CD14-positive monocyte (primary cell): ENCODE data around the gene KLHL14. TPM values are rescaled to one million over a fixed set of nuclear protein-coding genes. Genes with fewer than 3 reads are reported as not detected.

ENCODE experiments used
- DNase-seq, 3 donors: peaks; one replicate each; pipeline ENCODE4 v3.0.0-alpha.2; 2011 to 2022
- H2AFZ ChIP-seq: 2 replicates; pipeline ENCODE4 v1.6.0; 2012; ENCODE audit warnings: mild to moderate bottlenecking, low read depth, low read length, inconsistent platforms; ENCODE audit not compliant: insufficient read depth, poor library complexity, severe bottlenecking
- H3K27ac ChIP-seq, 2 donors: 1 replicate in 1 of 2; 2 replicates in 1 of 2; pipeline ENCODE4 v1.5.1; 2012 to 2013; ENCODE audit warnings: low read length in 2 of 2, control low read depth in 1 of 2, inconsistent platforms in 1 of 2, low read depth in 1 of 2, mild to moderate bottlenecking in 1 of 2
- H3K27me3 ChIP-seq, 2 donors: one replicate each; pipeline versions ENCODE4 v1.6.0 to v1.6.1; 2011 to 2013; ENCODE audit warnings: low read length in 2 of 2; ENCODE audit not compliant: control insufficient read depth in 2 of 2, insufficient read depth in 2 of 2
- H3K36me3 ChIP-seq, 2 donors: replicated peaks in 1 of 2; 1 replicate in 1 of 2; 2 replicates in 1 of 2; pipeline versions ENCODE4 v1.5.1 to v1.6.1; 2012 to 2013; ENCODE audit warnings: low read length in 2 of 2, control low read depth in 1 of 2, inconsistent platforms in 1 of 2, mild to moderate bottlenecking in 1 of 2; ENCODE audit not compliant: insufficient read depth in 2 of 2, control insufficient read depth in 1 of 2
- H3K4me1 ChIP-seq, 2 donors: 1 replicate in 1 of 2; 2 replicates in 1 of 2; pipeline versions ENCODE4 v1.5.1 to v1.6.1; 2012 to 2013; ENCODE audit warnings: low read length in 2 of 2, control low read depth in 1 of 2, inconsistent platforms in 1 of 2, mild to moderate bottlenecking in 1 of 2, moderate library complexity in 1 of 2; ENCODE audit not compliant: insufficient read depth in 2 of 2, control insufficient read depth in 1 of 2
- H3K4me2 ChIP-seq: replicated peaks from 2 replicates; pipeline ENCODE3; 2012; ENCODE audit warnings: low read length, moderate library complexity, mild to moderate bottlenecking; ENCODE audit not compliant: poor library complexity, severe bottlenecking; ENCODE audit errors: extremely low read depth
- H3K4me3 ChIP-seq, 3 experiments: fragments of 200-600 bp in 1 of 3; sonication (generic) in 1 of 3; replicated peaks in 1 of 3; 1 replicate in 2 of 3; 2 replicates in 1 of 3; pipeline ENCODE4 v1.5.1; 2011 to 2013; ENCODE audit warnings: low read length in 3 of 3, mild to moderate bottlenecking in 3 of 3, control low read depth in 2 of 3, low read depth in 2 of 3, inconsistent platforms in 1 of 3, moderate library complexity in 1 of 3
- H3K79me2 ChIP-seq: 2 replicates; pipeline ENCODE4 v1.6.0; 2012; ENCODE audit warnings: mild to moderate bottlenecking, control low read depth, inconsistent platforms, low read length, moderate library complexity; ENCODE audit not compliant: insufficient read depth
- H3K9ac ChIP-seq: 2 replicates; pipeline ENCODE4 v1.6.0; 2017; ENCODE audit warnings: low read length, mild to moderate bottlenecking; ENCODE audit not compliant: insufficient read depth, poor library complexity, severe bottlenecking
- H3K9me3 ChIP-seq, 2 donors: replicated peaks in 1 of 2; 1 replicate in 1 of 2; 2 replicates in 1 of 2; pipeline versions ENCODE4 v1.5.1 to v1.6.1; 2012 to 2013; ENCODE audit warnings: low read length in 2 of 2, control low read depth in 1 of 2; ENCODE audit not compliant: control insufficient read depth in 1 of 2, insufficient read depth in 1 of 2
- H4K20me1 ChIP-seq: 2 replicates; pipeline ENCODE4 v1.6.0; 2012; ENCODE audit warnings: mild to moderate bottlenecking, low read length, control low read depth, moderate library complexity; ENCODE audit not compliant: insufficient read depth
- H3K27ac Mint-ChIP-seq, 7 donors: one replicate each; pipeline ENCODE4 v1.8.0; 2020; ENCODE audit warnings: mild to moderate bottlenecking in 7 of 7, mixed read lengths in 7 of 7, moderate library complexity in 6 of 7, inconsistent platforms in 2 of 7
- H3K27me3 Mint-ChIP-seq, 3 donors: one replicate each; pipeline ENCODE4 v1.8.0; 2021 to 2022; ENCODE audit warnings: low read depth in 3 of 3, mild to moderate bottlenecking in 3 of 3, mixed read lengths in 3 of 3, moderate library complexity in 3 of 3, inconsistent platforms in 1 of 3
- H3K36me3 Mint-ChIP-seq, 2 donors: one replicate each; pipeline ENCODE4 v1.8.0; 2020; ENCODE audit warnings: mixed read lengths in 2 of 2, inconsistent platforms in 1 of 2, mild to moderate bottlenecking in 1 of 2
- H3K4me1 Mint-ChIP-seq: one replicate; pipeline ENCODE4 v1.8.0; 2020; ENCODE audit warnings: mild to moderate bottlenecking, mixed read lengths
- H3K4me3 Mint-ChIP-seq, 2 donors: one replicate each; pipeline ENCODE4 v1.8.0; 2020; ENCODE audit warnings: mild to moderate bottlenecking in 2 of 2, mixed read lengths in 2 of 2, moderate library complexity in 1 of 2
- H3K9me3 Mint-ChIP-seq, 7 donors: one replicate each; pipeline ENCODE4 v1.8.0; 2020 to 2022; ENCODE audit warnings: mixed read lengths in 7 of 7, mild to moderate bottlenecking in 6 of 7, moderate library complexity in 6 of 7, inconsistent platforms in 2 of 7
- WGBS: methylation state at CpG from one replicate; pipeline ENCODE4 v1.1.5; 2013; ENCODE audit warnings: missing lambda C conversion rate; ENCODE audit not compliant: insufficient coverage; 5-methylcytosine and 5-hydroxymethylcytosine counted together
- intact Hi-C, 2 donors: fragments of 100-400 bp; cut with micrococcal nuclease; formaldehyde crosslinking; loops; one replicate each; pipeline versions ENCODE4 v1.15.0 to v1.15.1; 2023
- polyA plus RNA-seq, 3 donors: library from polyadenylated mRNA; depleted of rRNA in 1 of 3; unstranded in 2 of 3; stranded (reverse) in 1 of 3; fragments of 300-500 nt in 2 of 3; fragments of >200 nt in 1 of 3; fragmentation: Illumina TruSeq in 2 of 3; gene quantifications; 1 replicate in 2 of 3; 2 replicates in 1 of 3; pipeline ENCODE4 v1.2.3, GENCODE V29; 2012 to 2021
- TF ChIP-seq, protein P1 (sequence below): fragments of 200-600 bp; IDR thresholded peaks from one replicate; pipeline ENCODE4 v1.8.0; 2022; ENCODE audit warnings: antibody characterized with exemption, mild to moderate bottlenecking

KLHL14 gene
- polyA plus RNA-seq, 3 donors: 0.08 TPM; not detected in 2

GRCh38 chr18:32771169-32771751 lies 1.6 kb downstream of the KLHL14 start:
- intact Hi-C loops: no loop called here
- Histone ChIP-seq H3K4me3 (no peak overlapping the region), H3K4me1 (no peaks in the 10 kb centered on the region), H3K9me3 (peaks cover 0 to 8% of the 10 kb centered on the region in 2 donors), H2AFZ (no peak overlapping the region), H3K4me2 (no peak overlapping the region), H3K79me2 (no peaks in the 10 kb centered on the region), H3K27me3 (peaks cover 45 to 77% of the 10 kb centered on the region in 2 donors), H3K36me3 (no peaks in the 10 kb centered on the region), H3K27ac (no peak overlapping the region), H3K9ac (no peak overlapping the region), H4K20me1 (no peaks in the 10 kb centered on the region)
- Mint-ChIP-seq H3K4me3 (peak overlapping the region; percentile 24 to 57), H3K36me3 (no peaks in the 10 kb centered on the region), H3K9me3 (peaks cover 0 to 9% (median 7%) of the 10 kb centered on the region in 7 donors), H3K4me1 (no peaks in the 10 kb centered on the region), H3K27me3 (peaks cover 58 to 67% (median 65%) of the 10 kb centered on the region in 3 donors), H3K27ac (no peak overlapping the region)
- WGBS: under 1% methylated on average over 20 of the region's 37 CpGs
- TF ChIP-seq, protein P1, sequence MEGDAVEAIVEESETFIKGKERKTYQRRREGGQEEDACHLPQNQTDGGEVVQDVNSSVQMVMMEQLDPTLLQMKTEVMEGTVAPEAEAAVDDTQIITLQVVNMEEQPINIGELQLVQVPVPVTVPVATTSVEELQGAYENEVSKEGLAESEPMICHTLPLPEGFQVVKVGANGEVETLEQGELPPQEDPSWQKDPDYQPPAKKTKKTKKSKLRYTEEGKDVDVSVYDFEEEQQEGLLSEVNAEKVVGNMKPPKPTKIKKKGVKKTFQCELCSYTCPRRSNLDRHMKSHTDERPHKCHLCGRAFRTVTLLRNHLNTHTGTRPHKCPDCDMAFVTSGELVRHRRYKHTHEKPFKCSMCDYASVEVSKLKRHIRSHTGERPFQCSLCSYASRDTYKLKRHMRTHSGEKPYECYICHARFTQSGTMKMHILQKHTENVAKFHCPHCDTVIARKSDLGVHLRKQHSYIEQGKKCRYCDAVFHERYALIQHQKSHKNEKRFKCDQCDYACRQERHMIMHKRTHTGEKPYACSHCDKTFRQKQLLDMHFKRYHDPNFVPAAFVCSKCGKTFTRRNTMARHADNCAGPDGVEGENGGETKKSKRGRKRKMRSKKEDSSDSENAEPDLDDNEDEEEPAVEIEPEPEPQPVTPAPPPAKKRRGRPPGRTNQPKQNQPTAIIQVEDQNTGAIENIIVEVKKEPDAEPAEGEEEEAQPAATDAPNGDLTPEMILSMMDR: no peak
- no peak for DNase-seq

- Mint-ChIP-seq H3K9me3 (peaks cover 0 to 9% (median 7%) of the 10 kb centered on the region in 7 donors), H3K36me3 (no peaks in the 10 kb centered on the region), H3K4me3 (peak overlapping the region; percentile 24 to 57), H3K4me1 (no peaks in the 10 kb centered on the region), H3K27me3 (peaks cover 58 to 67% (median 65%) of the 10 kb centered on the region in 3 donors), H3K27ac (no peak overlapping the region)
- DNase-seq: no peak
- Histone ChIP-seq H3K4me2 (no peak overlapping the region), H2AFZ (no peak overlapping the region), H3K4me3 (no peak overlapping the region), H3K79me2 (no peaks in the 10 kb centered on the region), H3K36me3 (no peaks in the 10 kb centered on the region), H4K20me1 (no peaks in the 10 kb centered on the region), H3K9ac (no peak overlapping the region), H3K9me3 (peaks cover 0 to 8% of the 10 kb centered on the region in 2 donors), H3K4me1 (no peaks in the 10 kb centered on the region), H3K27ac (no peak overlapping the region), H3K27me3 (peaks cover 45 to 74% of the 10 kb centered on the region in 2 donors)
- intact Hi-C loops: no loop called here
- 2% methylated on average over 30 of the region's 34 CpGs for WGBS
- TF ChIP-seq, protein P1: no peak
These were observed 2.1 kb downstream of the KLHL14 start for GRCh38 chr18:32770666-32771168.
